ENCODE measurements around the gene TMEM150A. TPM values are rescaled to one million over a fixed set of nuclear protein-coding genes. Genes with fewer than 3 reads are reported as not detected.

Gene TMEM150A
- total and polyA plus RNA-seq, 2 of the 4 experiments (the other 2 are of a cell fraction) = 4.8 to 16.3 TPM

DNA sequence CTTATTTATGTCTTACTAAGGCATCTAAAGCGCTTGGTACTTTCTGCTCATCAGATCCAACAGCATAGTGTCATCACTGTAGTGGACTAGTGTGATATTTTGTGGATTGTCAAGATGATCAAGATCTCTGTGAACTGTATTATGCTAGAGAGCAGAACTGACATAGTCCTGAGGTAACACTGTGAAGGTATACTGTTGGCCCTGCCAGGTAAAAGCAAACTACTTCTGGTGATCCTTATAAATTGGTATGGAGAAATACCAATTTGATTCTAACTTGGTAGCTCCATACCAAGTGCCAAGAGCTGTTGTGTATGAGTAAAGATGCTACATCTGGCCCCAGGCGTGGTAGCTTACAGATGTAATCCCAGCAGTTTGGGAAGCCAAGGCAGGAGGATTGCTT is 49.6 kb upstream of the TMEM150A start:
- Histone ChIP-seq H3K36me3 (ENCODE audit: control insufficient read depth, insufficient read depth, low read length) (peaks cover 29% of the 10 kb centered on the region), H4K20me1 (ENCODE audit: insufficient read depth, low read length) (peaks cover 14% of the 10 kb centered on the region), H2AK9ac (replicated peaks; ENCODE audit: low read depth, low read length, poor library complexity) (no peak overlapping the region), H3K18ac (ENCODE audit: low read depth, low read length) (peak overlapping the region; percentile 16), H3K23ac (ENCODE audit: low read depth, low read length) (peak overlapping the region; percentile 3; the same call in 1 of the 2 replicates), H3K4me2 (ENCODE audit: low read depth, low read length) (no peak overlapping the region; the same call in 1 of the 2 replicates), H3K9ac (ENCODE audit: low read depth, low read length) (no peak overlapping the region), H3K27me3 (ENCODE audit: control insufficient read depth, insufficient read depth, low read length) (no peaks in the 10 kb centered on the region), H2BK5ac (ENCODE audit: low read depth, low read length, poor library complexity, severe bottlenecking) (peak overlapping the region; percentile 83), H3K79me1 (ENCODE audit: low read depth in 1 of 2, low read length in 2 of 2) (peaks cover 8 to 19% of the 10 kb centered on the region in 2 experiments; a peak in 3 of 4 replicates), H4K91ac (ENCODE audit: insufficient read depth, low read depth, low read length) (0 out of 2 replicates have a peak overlapping the region, but pooled peaks have one; percentile 35), H3K27ac (ENCODE audit: insufficient read depth, low read length) (peak overlapping the region; percentile 71), H3K56ac (ENCODE audit: extremely low read depth, insufficient read depth, low read length) (no peak overlapping the region), H3K9me1 (ENCODE audit: insufficient read depth, low read length) (peaks cover 28% of the 10 kb centered on the region), H2AK5ac (ENCODE audit: low read depth, low read length) (peak overlapping the region; percentile 59), H3K14ac (replicated peaks; ENCODE audit: low read depth, low read length) (0 out of 2 replicates have a peak overlapping the region, but pooled peaks have one; percentile 18), H2BK15ac (ENCODE audit: low read depth, low read length) (peak overlapping the region; percentile 35; the same call in 1 of the 3 replicates), H4K8ac (ENCODE audit: low read depth in 2 of 2, low read length in 2 of 2) (peak overlapping the region; percentile 11 to 19; a peak in 1 of 4 replicates), H4K5ac (ENCODE audit: low read depth, low read length) (peak overlapping the region; percentile 10; the same call in 1 of the 2 replicates), H2BK120ac (ENCODE audit: low read depth, low read length) (peak overlapping the region; percentile 22), H3K4ac (ENCODE audit: low read depth, low read length) (peak overlapping the region; percentile 59; the same call in 1 of the 2 replicates), H3K9me3 (ENCODE audit: control insufficient read depth, insufficient read depth, low read length) (no peaks in the 10 kb centered on the region), H3K4me1 (ENCODE audit: control insufficient read depth, insufficient read depth, low read length) (peaks cover 34% of the 10 kb centered on the region), H2BK20ac (ENCODE audit: low read depth, low read length) (peak overlapping the region; percentile 40; the same call in 1 of the 2 replicates), H3K4me3 (ENCODE audit: insufficient read depth, low read depth, low read length) (no peak overlapping the region), H2AFZ (replicated peaks; ENCODE audit: low read length, poor library complexity) (no peak overlapping the region)
- ATAC-seq (ENCODE audit: low read depth) = no peak
- no CpG with 5 or more reads among the region's 2 CpGs for WGBS, 2 experiments (ENCODE audit: extremely low coverage in 2 of 2, insufficient read length in 1 of 2)
- ChIA-PET POLR2A (ENCODE audit: unreplicated experiment) (no interaction called here), CTCF (no interaction called here)
- intact Hi-C loops (cut with micrococcal nuclease) = no loop called here
- DNase-seq = no peak
- no TSS peak for BruUV-seq (replicated peaks)
- TF ChIP-seq MAZ (IDR thresholded peaks at IDR 0.05; ENCODE audit: borderline replicate concordance, low read depth, low read length) = no peak
- TF ChIP-seq MXI1 (IDR thresholded peaks at IDR 0.05; ENCODE audit: borderline replicate concordance, low read depth, low read length) = no peak
- TF ChIP-seq SMC3 (IDR thresholded peaks at IDR 0.05; ENCODE audit: low read depth, low read length) = no peak
- TF ChIP-seq FOS (IDR thresholded peaks at IDR 0.05; ENCODE audit: low read depth, low read length) = no peak
- no peak for TF ChIP-seq NFE2L2 (IDR thresholded peaks at IDR 0.05; ENCODE audit: low read depth, low read length)
- no peak for TF ChIP-seq BHLHE40 (IDR thresholded peaks at IDR 0.05; ENCODE audit: low read depth, low read length)
- TF ChIP-seq RFX5 (IDR thresholded peaks at IDR 0.05; ENCODE audit: low read depth, low read length) = no peak
- no peak for TF ChIP-seq CHD1 (IDR thresholded peaks at IDR 0.05; ENCODE audit: low read depth, low read length)
- TF ChIP-seq, protein P1, sequence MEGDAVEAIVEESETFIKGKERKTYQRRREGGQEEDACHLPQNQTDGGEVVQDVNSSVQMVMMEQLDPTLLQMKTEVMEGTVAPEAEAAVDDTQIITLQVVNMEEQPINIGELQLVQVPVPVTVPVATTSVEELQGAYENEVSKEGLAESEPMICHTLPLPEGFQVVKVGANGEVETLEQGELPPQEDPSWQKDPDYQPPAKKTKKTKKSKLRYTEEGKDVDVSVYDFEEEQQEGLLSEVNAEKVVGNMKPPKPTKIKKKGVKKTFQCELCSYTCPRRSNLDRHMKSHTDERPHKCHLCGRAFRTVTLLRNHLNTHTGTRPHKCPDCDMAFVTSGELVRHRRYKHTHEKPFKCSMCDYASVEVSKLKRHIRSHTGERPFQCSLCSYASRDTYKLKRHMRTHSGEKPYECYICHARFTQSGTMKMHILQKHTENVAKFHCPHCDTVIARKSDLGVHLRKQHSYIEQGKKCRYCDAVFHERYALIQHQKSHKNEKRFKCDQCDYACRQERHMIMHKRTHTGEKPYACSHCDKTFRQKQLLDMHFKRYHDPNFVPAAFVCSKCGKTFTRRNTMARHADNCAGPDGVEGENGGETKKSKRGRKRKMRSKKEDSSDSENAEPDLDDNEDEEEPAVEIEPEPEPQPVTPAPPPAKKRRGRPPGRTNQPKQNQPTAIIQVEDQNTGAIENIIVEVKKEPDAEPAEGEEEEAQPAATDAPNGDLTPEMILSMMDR (conservative IDR thresholded peaks at IDR 0.05; ENCODE audit: low read depth, low read length) = no peak
- TF ChIP-seq, protein P2, sequence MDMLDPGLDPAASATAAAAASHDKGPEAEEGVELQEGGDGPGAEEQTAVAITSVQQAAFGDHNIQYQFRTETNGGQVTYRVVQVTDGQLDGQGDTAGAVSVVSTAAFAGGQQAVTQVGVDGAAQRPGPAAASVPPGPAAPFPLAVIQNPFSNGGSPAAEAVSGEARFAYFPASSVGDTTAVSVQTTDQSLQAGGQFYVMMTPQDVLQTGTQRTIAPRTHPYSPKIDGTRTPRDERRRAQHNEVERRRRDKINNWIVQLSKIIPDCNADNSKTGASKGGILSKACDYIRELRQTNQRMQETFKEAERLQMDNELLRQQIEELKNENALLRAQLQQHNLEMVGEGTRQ (IDR thresholded peaks at IDR 0.05; ENCODE audit: low read depth, low read length) = no peak
- TF ChIP-seq MAFK (IDR thresholded peaks at IDR 0.05; ENCODE audit: low read depth, low read length) = no peak
- TF ChIP-seq, protein P3, sequence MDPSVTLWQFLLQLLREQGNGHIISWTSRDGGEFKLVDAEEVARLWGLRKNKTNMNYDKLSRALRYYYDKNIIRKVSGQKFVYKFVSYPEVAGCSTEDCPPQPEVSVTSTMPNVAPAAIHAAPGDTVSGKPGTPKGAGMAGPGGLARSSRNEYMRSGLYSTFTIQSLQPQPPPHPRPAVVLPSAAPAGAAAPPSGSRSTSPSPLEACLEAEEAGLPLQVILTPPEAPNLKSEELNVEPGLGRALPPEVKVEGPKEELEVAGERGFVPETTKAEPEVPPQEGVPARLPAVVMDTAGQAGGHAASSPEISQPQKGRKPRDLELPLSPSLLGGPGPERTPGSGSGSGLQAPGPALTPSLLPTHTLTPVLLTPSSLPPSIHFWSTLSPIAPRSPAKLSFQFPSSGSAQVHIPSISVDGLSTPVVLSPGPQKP (IDR thresholded peaks at IDR 0.05; ENCODE audit: borderline replicate concordance, low read depth, low read length) = no peak
- no peak for TF ChIP-seq CEBPB (IDR thresholded peaks at IDR 0.05; ENCODE audit: low read depth, low read length)
- no peak for TF ChIP-seq RCOR1 (IDR thresholded peaks at IDR 0.05; ENCODE audit: insufficient replicate concordance, low read length)
- TF ChIP-seq RAD21 (IDR thresholded peaks at IDR 0.05; ENCODE audit: low read length) = no peak
- no peak for TF ChIP-seq POLR2A (IDR thresholded peaks at IDR 0.05; ENCODE audit: low read depth, low read length)
- in situ Hi-C loops (cut with MboI; ENCODE audit: low sequenced_read_pairs) = no loop called here
- dilution Hi-C loops (cut with HindIII; ENCODE audit: low sequenced_read_pairs, unreplicated experiment) = no loop called here

Measured in IMR-90 (cell line).